Activated T-cell treated with anti-CD3 and anti-CD28 coated beads, Interleukin-2, amount 50 U/mL, for 72 hours (primary cell): ENCODE results near the gene MEX3A. TPM values are rescaled to one million over a fixed set of nuclear protein-coding genes. Genes with fewer than 3 reads are reported as not detected.

Source experiments
- ATAC-seq, 2 donors: fragments of 150-1000 bp; cut with Tn5 transposase; replicated peaks in 1 of 2; 2 replicates each; pipeline ENCODE4 v1.10.0; 2021; ENCODE audit warnings: moderate library complexity in 2 of 2, mild to moderate bottlenecking in 1 of 2
- DNase-seq, 2 donors: peaks; one replicate each; pipeline ENCODE4 v3.0.0; 2021 to 2022; ENCODE audit warnings: mixed read lengths in 1 of 2
- H3K27ac Mint-ChIP-seq: one replicate; pipeline ENCODE4 v1.8.0; 2022; ENCODE audit warnings: mild to moderate bottlenecking, moderate library complexity, mixed read lengths
- H3K27me3 Mint-ChIP-seq: one replicate; pipeline ENCODE4 v1.8.0; 2022; ENCODE audit warnings: low read depth, mixed read lengths
- H3K36me3 Mint-ChIP-seq, 2 donors: one replicate each; pipeline ENCODE4 v1.8.0; 2022; ENCODE audit warnings: mixed read lengths in 2 of 2, mild to moderate bottlenecking in 1 of 2; ENCODE audit not compliant: insufficient read depth in 2 of 2
- H3K4me1 Mint-ChIP-seq: one replicate; pipeline ENCODE4 v1.8.0; 2022; ENCODE audit warnings: low read depth, mixed read lengths
- H3K4me3 Mint-ChIP-seq, 2 donors: one replicate each; pipeline ENCODE4 v1.8.0; 2022; ENCODE audit warnings: mild to moderate bottlenecking in 2 of 2, mixed read lengths in 2 of 2, moderate library complexity in 2 of 2
- H3K9me3 Mint-ChIP-seq, 2 donors: one replicate each; pipeline ENCODE4 v1.8.0; 2022; ENCODE audit warnings: mixed read lengths in 2 of 2
- total RNA-seq, 2 donors: library from RNA; stranded (reverse); gene quantifications; one replicate each; pipeline ENCODE4 v1.2.3, GENCODE V29; 2022

Gene MEX3A
- total RNA-seq, 2 donors from 2014 or later: 0.31 to 0.97 TPM

GRCh38 chr1:156090840-156091188 is 8.5 kb upstream of the MEX3A start:
- no peak overlapping the region for H3K4me3 Mint-ChIP-seq
- H3K27me3 Mint-ChIP-seq: peaks cover 45% of the 10 kb centered on the region
- DNase-seq (peak; percentile 88 to 91), ATAC-seq (peak; percentile 95 to 98)
- no peak overlapping the region for H3K27ac Mint-ChIP-seq
- H3K36me3 Mint-ChIP-seq: no peaks in the 10 kb centered on the region
- H3K4me1 Mint-ChIP-seq: peaks cover 8% of the 10 kb centered on the region
- H3K9me3 Mint-ChIP-seq: no peaks in the 10 kb centered on the region

- peaks cover 45% of the 10 kb centered on the region for H3K27me3 Mint-ChIP-seq
- peaks cover 3% of the 10 kb centered on the region for H3K4me1 Mint-ChIP-seq
- H3K36me3 Mint-ChIP-seq: no peaks in the 10 kb centered on the region
- ATAC-seq (peak; percentile 32 to 40), DNase-seq (no peak)
- no peak overlapping the region for H3K4me3 Mint-ChIP-seq
- H3K9me3 Mint-ChIP-seq: no peaks in the 10 kb centered on the region
- H3K27ac Mint-ChIP-seq: no peak overlapping the region
Measured at GRCh38 chr1:156090138-156090839, 8.0 kb upstream of the MEX3A start.

- ATAC-seq (no peak), DNase-seq (no peak)
- Mint-ChIP-seq H3K4me1 (no peaks in the 10 kb centered on the region), H3K36me3 (no peaks in the 10 kb centered on the region), H3K4me3 (no peak overlapping the region), H3K27me3 (peaks cover 47% of the 10 kb centered on the region), H3K27ac (no peak overlapping the region), H3K9me3 (no peaks in the 10 kb centered on the region)
Measured at GRCh38 chr1:156089704-156090103, 7.4 kb upstream of the MEX3A start.

GRCh38 chr1:156086256-156086662 is 4.0 kb upstream of the MEX3A start:
- no peak for DNase-seq
- no peaks in the 10 kb centered on the region for H3K36me3 Mint-ChIP-seq
- H3K27me3 Mint-ChIP-seq: peaks cover 52% of the 10 kb centered on the region
- peaks cover under 1% of the 10 kb centered on the region for H3K4me1 Mint-ChIP-seq
- ATAC-seq: no peak
- no peak overlapping the region for H3K4me3 Mint-ChIP-seq
- H3K27ac Mint-ChIP-seq: no peak overlapping the region
- no peaks in the 10 kb centered on the region for H3K9me3 Mint-ChIP-seq

- peak overlapping the region; percentile 31 to 89 for H3K4me3 Mint-ChIP-seq
- H3K27ac Mint-ChIP-seq: no peak overlapping the region
Measured at GRCh38 chr1:156083800-156084790, 1.8 kb upstream of the MEX3A start.

GRCh38 chr1:156081917-156082308 is 352 bp downstream of the MEX3A start:
- Mint-ChIP-seq H3K36me3 (no peaks in the 10 kb centered on the region), H3K4me3 (peak overlapping the region; percentile 87 to 89), H3K27me3 (peaks cover 71% of the 10 kb centered on the region), H3K27ac (no peak overlapping the region), H3K4me1 (peaks cover 5% of the 10 kb centered on the region), H3K9me3 (no peaks in the 10 kb centered on the region)
- ATAC-seq (no peak), DNase-seq (no peak)

More at GRCh38 chr1:156083800-156084790, 1.8 kb upstream of the MEX3A start:
- no peak for DNase-seq
- no peaks in the 10 kb centered on the region for H3K9me3 Mint-ChIP-seq
- H3K27me3 Mint-ChIP-seq: peaks cover 63% of the 10 kb centered on the region
- H3K4me1 Mint-ChIP-seq: peaks cover 5% of the 10 kb centered on the region
- no peak for ATAC-seq
- no peaks in the 10 kb centered on the region for H3K36me3 Mint-ChIP-seq

- Mint-ChIP-seq H3K4me1 (peaks cover 5% of the 10 kb centered on the region), H3K4me3 (peak overlapping the region; percentile 87 to 89), H3K27ac (no peak overlapping the region), H3K9me3 (no peaks in the 10 kb centered on the region), H3K36me3 (no peaks in the 10 kb centered on the region), H3K27me3 (peaks cover 65% of the 10 kb centered on the region)
- no peak for ATAC-seq
- no peak for DNase-seq
Measured at GRCh38 chr1:156081180-156081916, 917 bp downstream of the MEX3A start.

- H3K4me1 Mint-ChIP-seq: peaks cover 5% of the 10 kb centered on the region
- peaks cover 60% of the 10 kb centered on the region for H3K27me3 Mint-ChIP-seq
- H3K36me3 Mint-ChIP-seq: no peaks in the 10 kb centered on the region
- no peak for DNase-seq
- H3K27ac Mint-ChIP-seq: no peak overlapping the region
- no peak for ATAC-seq
- H3K4me3 Mint-ChIP-seq: peak overlapping the region; percentile 53 to 73
- H3K9me3 Mint-ChIP-seq: no peaks in the 10 kb centered on the region
Measured at GRCh38 chr1:156080863-156081179, 1.4 kb downstream of the MEX3A start.

GRCh38 chr1:156080241-156080862 is 1.9 kb downstream of the MEX3A start:
- Mint-ChIP-seq H3K36me3 (no peaks in the 10 kb centered on the region), H3K4me1 (peaks cover 5% of the 10 kb centered on the region), H3K4me3 (no peak overlapping the region), H3K27ac (no peak overlapping the region), H3K9me3 (no peaks in the 10 kb centered on the region), H3K27me3 (peaks cover 60% of the 10 kb centered on the region)
- DNase-seq: no peak
- no peak for ATAC-seq

- H3K27ac Mint-ChIP-seq: no peak overlapping the region
- no peak for DNase-seq
- H3K4me1 Mint-ChIP-seq: peaks cover 5% of the 10 kb centered on the region
- H3K4me3 Mint-ChIP-seq: no peak overlapping the region
- ATAC-seq: no peak
- no peaks in the 10 kb centered on the region for H3K9me3 Mint-ChIP-seq
- no peaks in the 10 kb centered on the region for H3K36me3 Mint-ChIP-seq
- peaks cover 56% of the 10 kb centered on the region for H3K27me3 Mint-ChIP-seq
Measured at GRCh38 chr1:156079762-156080161, 2.5 kb downstream of the MEX3A start.

- Mint-ChIP-seq H3K27me3 (peaks cover 48% of the 10 kb centered on the region), H3K4me3 (no peak overlapping the region), H3K9me3 (no peaks in the 10 kb centered on the region), H3K36me3 (no peaks in the 10 kb centered on the region), H3K27ac (no peak overlapping the region), H3K4me1 (peaks cover 5% of the 10 kb centered on the region)
- DNase-seq: no peak
- ATAC-seq: no peak
Measured at GRCh38 chr1:156078728-156079127, 3.5 kb downstream of the MEX3A start.

GRCh38 chr1:156077430-156077760 is 4.9 kb downstream of the MEX3A start:
- Mint-ChIP-seq H3K27me3 (peaks cover 40% of the 10 kb centered on the region), H3K9me3 (no peaks in the 10 kb centered on the region), H3K4me3 (no peak overlapping the region), H3K36me3 (no peaks in the 10 kb centered on the region), H3K27ac (no peak overlapping the region), H3K4me1 (peaks cover 5% of the 10 kb centered on the region)
- no peak for ATAC-seq
- no peak for DNase-seq
